ENCODE measurements around the gene ONECUT3.

The ONECUT3 gene

GRCh38 chr19:1782521-1782920 lies 29.2 kb downstream of the ONECUT3 start:
- H3K4me3 ChIP-seq (ENCODE audit: low read length): no peak overlapping the region
- DNase-seq (ENCODE audit: low read depth): no peak
- TF ChIP-seq, protein P1, sequence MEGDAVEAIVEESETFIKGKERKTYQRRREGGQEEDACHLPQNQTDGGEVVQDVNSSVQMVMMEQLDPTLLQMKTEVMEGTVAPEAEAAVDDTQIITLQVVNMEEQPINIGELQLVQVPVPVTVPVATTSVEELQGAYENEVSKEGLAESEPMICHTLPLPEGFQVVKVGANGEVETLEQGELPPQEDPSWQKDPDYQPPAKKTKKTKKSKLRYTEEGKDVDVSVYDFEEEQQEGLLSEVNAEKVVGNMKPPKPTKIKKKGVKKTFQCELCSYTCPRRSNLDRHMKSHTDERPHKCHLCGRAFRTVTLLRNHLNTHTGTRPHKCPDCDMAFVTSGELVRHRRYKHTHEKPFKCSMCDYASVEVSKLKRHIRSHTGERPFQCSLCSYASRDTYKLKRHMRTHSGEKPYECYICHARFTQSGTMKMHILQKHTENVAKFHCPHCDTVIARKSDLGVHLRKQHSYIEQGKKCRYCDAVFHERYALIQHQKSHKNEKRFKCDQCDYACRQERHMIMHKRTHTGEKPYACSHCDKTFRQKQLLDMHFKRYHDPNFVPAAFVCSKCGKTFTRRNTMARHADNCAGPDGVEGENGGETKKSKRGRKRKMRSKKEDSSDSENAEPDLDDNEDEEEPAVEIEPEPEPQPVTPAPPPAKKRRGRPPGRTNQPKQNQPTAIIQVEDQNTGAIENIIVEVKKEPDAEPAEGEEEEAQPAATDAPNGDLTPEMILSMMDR (conservative IDR thresholded peaks at IDR 0.05; ENCODE audit: low read length): no peak

- TF ChIP-seq, protein P1 (conservative IDR thresholded peaks at IDR 0.05; ENCODE audit: low read length): no peak
- H3K4me3 ChIP-seq (ENCODE audit: low read length): no peak overlapping the region
- DNase-seq (ENCODE audit: low read depth): no peak
These were observed 30.0 kb downstream of the ONECUT3 start for GRCh38 chr19:1783354-1783753.

DNA sequence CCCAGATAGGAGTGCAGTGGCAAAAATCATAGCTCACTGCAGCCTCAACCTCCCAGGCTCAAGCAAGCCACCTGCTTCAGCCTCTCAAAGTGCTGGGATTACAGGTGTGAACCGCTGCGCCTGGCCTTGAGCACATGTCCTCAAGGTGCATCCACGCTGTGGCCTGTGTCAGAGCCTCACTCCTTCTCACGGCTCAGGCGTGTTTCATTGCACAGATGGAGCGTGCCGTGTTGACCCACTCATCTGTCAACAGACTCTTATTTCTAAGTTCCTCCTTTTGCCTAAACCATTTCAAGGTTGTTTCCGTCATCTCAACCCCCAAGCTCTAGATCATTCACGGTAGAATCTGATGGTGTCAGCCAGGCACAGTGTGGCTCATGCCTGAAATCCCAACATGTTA lies 30.6 kb downstream of the ONECUT3 start:
- no peak overlapping the region for H3K4me3 ChIP-seq (ENCODE audit: low read length)
- TF ChIP-seq, protein P1 (conservative IDR thresholded peaks at IDR 0.05; ENCODE audit: low read length): no peak
- DNase-seq (ENCODE audit: low read depth): no peak

- TF ChIP-seq, protein P1 (conservative IDR thresholded peaks at IDR 0.05; ENCODE audit: low read length): no peak
- H3K4me3 ChIP-seq (ENCODE audit: low read length): no peak overlapping the region
- DNase-seq (ENCODE audit: low read depth): no peak
These were observed 32.0 kb downstream of the ONECUT3 start for GRCh38 chr19:1785310-1785709.

- no peak for DNase-seq (ENCODE audit: low read depth)
- TF ChIP-seq, protein P1 (conservative IDR thresholded peaks at IDR 0.05; ENCODE audit: low read length): no peak
- H3K4me3 ChIP-seq (ENCODE audit: low read length): no peak overlapping the region
These were observed 33.4 kb downstream of the ONECUT3 start for GRCh38 chr19:1786668-1787067.

DNA sequence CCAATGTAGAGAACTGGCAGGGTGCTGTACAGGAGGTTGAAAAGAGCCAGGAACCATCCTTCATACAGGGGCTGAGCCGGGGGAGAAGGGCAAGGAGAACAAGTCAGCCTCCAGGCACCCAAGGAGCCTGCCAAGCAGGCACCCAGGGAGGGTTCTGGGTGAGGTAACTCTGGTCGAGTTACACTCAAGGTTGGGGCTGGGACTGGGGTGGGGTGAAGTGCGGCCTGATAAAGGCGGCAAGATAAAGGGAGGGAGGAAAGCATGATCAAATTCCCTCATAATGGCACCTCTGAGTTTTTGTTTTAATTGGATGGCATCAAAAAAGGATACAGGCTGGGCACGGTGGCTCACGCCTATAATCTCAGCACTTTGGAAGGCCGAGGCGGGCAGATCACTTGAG lies 33.8 kb downstream of the ONECUT3 start:
- no peak for DNase-seq (ENCODE audit: low read depth)
- TF ChIP-seq, protein P1 (conservative IDR thresholded peaks at IDR 0.05; ENCODE audit: low read length): no peak
- H3K4me3 ChIP-seq (ENCODE audit: low read length): no peak overlapping the region

DNA sequence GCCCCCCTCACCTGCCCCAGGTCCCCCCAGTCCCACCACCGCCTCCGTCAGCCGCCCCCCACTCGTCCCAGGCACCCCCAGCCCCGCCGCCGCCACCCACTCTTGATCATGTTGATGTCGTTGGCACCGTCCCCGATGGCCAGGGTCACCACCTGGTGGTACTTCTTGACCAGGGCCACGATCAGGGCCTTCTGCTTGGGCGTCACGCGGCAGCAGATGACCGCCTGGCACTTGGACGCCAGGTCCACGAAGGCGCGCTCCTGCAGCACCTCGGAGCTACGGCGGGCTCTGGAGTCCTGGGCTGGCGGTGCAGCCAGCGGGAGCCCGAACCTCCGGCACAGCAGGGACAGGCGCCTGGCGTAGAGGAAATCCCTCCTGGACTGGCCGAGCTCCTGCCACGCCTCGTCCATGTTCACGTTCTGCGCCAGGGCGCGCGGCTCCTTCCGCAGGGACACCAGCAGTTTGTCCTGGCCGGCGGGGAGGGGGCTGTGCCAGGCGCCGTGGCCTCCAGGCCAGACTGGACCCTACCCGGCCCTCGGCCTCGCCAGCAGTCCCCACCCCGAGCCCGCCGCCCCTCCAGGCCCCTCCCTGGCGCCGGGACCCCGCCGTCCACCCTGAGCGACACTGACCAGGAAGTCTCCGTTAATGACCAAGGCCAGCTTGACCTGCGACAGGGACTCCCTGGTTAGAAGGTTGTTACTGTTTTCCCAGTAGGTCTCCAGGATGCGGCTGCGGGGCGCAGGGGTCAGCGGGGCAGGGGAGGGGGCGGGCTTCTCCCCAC lies 36.1 kb downstream of the ONECUT3 start:
- no peak for DNase-seq (ENCODE audit: low read depth)
- TF ChIP-seq, protein P1 (conservative IDR thresholded peaks at IDR 0.05; ENCODE audit: low read length): no peak
- no peak overlapping the region for H3K4me3 ChIP-seq (ENCODE audit: low read length)

Data from AG10803 (cell line).